C4-2B (cell line): Measurements from ENCODE around the gene NPTX1.

ENCODE experiments used
- H3K27ac ChIP-seq: fragments of 450-650 bp; 2 replicates; pipeline ENCODE4 v1.5.1; 2017
- CTCF ChIP-seq: fragments of 450-650 bp; conservative IDR thresholded peaks from 2 replicates; pipeline ENCODE4 v1.5.1; 2017; ENCODE audit warnings: mild to moderate bottlenecking
- ZFX ChIP-seq: fragments of 450-650 bp; IDR thresholded peaks from 2 replicates; pipeline ENCODE4 v1.6.1; 2017

The NPTX1 gene

GRCh38 chr17:80431246-80432195 is 44.9 kb downstream of the NPTX1 start:
- no peak for TF ChIP-seq ZFX
- TF ChIP-seq CTCF = no peak
- no peak overlapping the region for H3K27ac ChIP-seq

GRCh38 chr17:80430446-80431245 is 45.8 kb downstream of the NPTX1 start:
- TF ChIP-seq ZFX (no peak), CTCF (no peak)
- no peak overlapping the region for H3K27ac ChIP-seq

GRCh38 chr17:80429356-80430275 is 46.8 kb downstream of the NPTX1 start:
- TF ChIP-seq CTCF (no peak), ZFX (no peak)
- no peak overlapping the region; the same call in 1 of the 2 replicates for H3K27ac ChIP-seq

GRCh38 chr17:80428796-80429195 is 47.6 kb downstream of the NPTX1 start:
- H3K27ac ChIP-seq = no peak overlapping the region

GRCh38 chr17:80428363-80428762 is 48.0 kb downstream of the NPTX1 start:
- no peak overlapping the region for H3K27ac ChIP-seq
- no peak for TF ChIP-seq CTCF
- TF ChIP-seq ZFX = no peak

More at GRCh38 chr17:80428796-80429195, 47.6 kb downstream of the NPTX1 start:
- no peak for TF ChIP-seq ZFX
- no peak for TF ChIP-seq CTCF

GRCh38 chr17:80427366-80428282 is 48.8 kb downstream of the NPTX1 start:
- no peak overlapping the region for H3K27ac ChIP-seq

More at GRCh38 chr17:80427366-80428282, 48.8 kb downstream of the NPTX1 start:
- no peak for TF ChIP-seq CTCF
- TF ChIP-seq ZFX = no peak
